Measurements from ENCODE around the gene XDH.

XDH gene

DNA sequence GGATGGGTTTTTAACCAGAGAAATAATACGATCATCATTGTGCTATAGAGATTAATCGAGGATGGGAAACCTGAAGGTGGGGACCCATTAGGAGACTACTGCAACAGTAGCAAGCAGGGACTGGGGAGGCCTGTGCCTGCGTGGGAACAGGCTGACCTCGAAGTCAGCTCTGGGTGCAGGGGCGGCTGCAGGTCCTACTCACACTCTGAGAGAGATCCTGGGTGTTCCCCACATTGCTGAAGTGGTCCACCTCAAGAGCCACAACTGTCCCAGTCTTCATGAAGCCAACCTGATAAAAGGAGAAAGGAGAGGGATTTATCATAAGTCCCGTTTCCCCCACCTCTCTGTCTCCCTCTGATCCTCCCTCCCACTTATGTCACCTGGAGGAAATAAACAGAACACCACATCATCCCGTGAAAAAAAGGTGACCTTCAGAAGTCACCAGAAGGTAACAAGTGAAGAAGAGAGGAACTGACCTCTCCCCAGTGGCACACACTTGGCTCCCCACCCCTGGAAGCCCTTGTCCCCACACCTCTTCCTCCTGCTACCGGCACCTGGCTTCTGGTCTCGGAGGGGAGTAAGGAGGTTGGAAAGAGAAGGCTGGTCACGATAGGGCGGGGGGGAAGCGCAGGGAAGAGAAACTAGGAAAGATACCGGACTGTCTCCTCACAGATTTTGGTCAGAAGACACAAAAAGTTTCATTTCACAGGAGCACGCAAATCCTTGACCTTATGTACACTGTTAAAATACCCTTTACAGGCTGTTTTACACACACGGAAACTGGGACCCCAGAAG, 50.4 kb downstream of the XDH start:
- H3K9ac ChIP-seq, result no peak overlapping the region
- no peaks in the 10 kb centered on the region for H3K9me3 ChIP-seq (replicated peaks in 1 of 11)
- H3K4me3 ChIP-seq, result no peak overlapping the region
- H3K27me3 ChIP-seq, result no peaks in the 10 kb centered on the region
- no peaks in the 10 kb centered on the region for H3K36me3 ChIP-seq
- no peaks in the 10 kb centered on the region for H3K4me1 ChIP-seq
- H3K4me2 ChIP-seq, result no peak overlapping the region
- H3K27ac ChIP-seq, result no peak overlapping the region
- TF ChIP-seq Cebpa-rat (IDR thresholded peaks at IDR 0.05), result no peak
- no peaks in the 10 kb centered on the region for H4K20me1 ChIP-seq

DNA sequence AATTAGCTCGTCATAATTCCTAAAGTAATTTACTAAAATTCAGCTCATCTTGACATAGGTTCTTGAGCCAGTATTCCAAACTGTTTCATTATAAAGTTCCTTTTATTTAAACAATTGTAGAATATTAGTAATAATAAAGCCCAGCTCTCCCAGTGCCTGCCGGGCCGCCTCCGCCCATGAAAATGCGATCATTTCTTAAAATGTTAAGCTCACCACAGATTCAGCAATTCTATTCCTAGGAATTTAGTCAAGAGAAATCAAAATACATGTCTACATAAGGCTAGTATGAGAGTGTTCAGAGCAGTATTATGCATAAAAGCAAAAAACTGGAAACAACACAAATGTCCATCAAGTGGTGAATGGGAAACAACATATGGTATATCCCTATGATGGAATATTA, 52.0 kb downstream of the XDH start:
- no peak for TF ChIP-seq Cebpa-rat (IDR thresholded peaks at IDR 0.05)

DNA sequence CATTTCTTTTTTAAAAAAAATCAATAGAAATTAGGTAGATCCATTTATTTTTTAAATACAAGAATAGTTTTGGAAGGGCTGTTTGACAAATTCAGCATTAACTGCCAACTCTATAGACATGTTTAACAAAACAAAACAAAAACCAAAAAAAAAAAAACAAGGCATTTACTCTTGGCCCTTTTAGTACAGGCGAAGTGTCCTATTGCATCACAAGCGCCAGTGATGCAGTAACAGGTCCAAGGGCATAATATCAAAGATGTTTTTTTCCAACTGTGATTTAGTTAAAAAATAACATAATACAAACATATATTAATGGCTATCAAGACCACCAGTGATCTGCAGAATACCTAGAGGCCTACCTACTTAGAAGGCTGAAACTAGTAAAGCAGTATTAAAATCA, 55.3 kb downstream of the XDH start:
- H3K9ac ChIP-seq, result no peak overlapping the region
- no peak for TF ChIP-seq Cebpa-rat (IDR thresholded peaks at IDR 0.05)
- H3K27me3 ChIP-seq, result no peaks in the 10 kb centered on the region
- H3K36me3 ChIP-seq, result no peaks in the 10 kb centered on the region
- H4K20me1 ChIP-seq, result no peaks in the 10 kb centered on the region
- H3K4me2 ChIP-seq, result no peak overlapping the region
- no peaks in the 10 kb centered on the region for H3K4me1 ChIP-seq
- no peaks in the 10 kb centered on the region for H3K9me3 ChIP-seq (replicated peaks in 1 of 11)
- no peak overlapping the region for H3K27ac ChIP-seq
- H3K4me3 ChIP-seq, result no peak overlapping the region

More for the DNA sequence above, 52.0 kb downstream of the XDH start:
- no peaks in the 10 kb centered on the region for H3K4me1 ChIP-seq
- no peaks in the 10 kb centered on the region for H3K36me3 ChIP-seq
- no peak overlapping the region for H3K27ac ChIP-seq
- H4K20me1 ChIP-seq, result no peaks in the 10 kb centered on the region
- H3K4me3 ChIP-seq, result no peak overlapping the region
- no peak overlapping the region for H3K9ac ChIP-seq
- no peaks in the 10 kb centered on the region for H3K9me3 ChIP-seq (replicated peaks in 1 of 11)
- H3K27me3 ChIP-seq, result no peaks in the 10 kb centered on the region
- no peak overlapping the region for H3K4me2 ChIP-seq

DNA sequence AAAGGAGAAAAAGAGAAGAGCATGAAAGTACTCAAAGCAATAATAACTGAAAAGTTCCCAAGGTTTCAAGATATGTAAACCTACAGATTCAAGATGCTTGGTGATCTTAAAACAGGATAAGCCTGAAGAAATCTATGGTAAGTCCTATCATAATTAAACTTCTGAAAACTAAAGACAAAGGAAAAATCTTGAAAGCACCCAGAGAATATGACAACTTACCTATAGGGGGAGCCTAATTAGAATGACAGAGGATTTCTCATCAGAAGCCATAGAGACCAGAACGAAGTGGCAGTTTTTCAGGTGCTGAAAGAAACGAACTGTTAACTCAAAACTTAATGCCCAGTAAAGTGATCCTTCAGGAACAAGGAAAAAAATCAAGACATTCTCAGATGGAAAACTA, 59.7 kb downstream of the XDH start:
- no peak overlapping the region for H3K27ac ChIP-seq
- H3K36me3 ChIP-seq, result no peaks in the 10 kb centered on the region
- TF ChIP-seq Cebpa-rat (IDR thresholded peaks at IDR 0.05), result no peak
- no peaks in the 10 kb centered on the region for H3K4me1 ChIP-seq
- no peak overlapping the region for H3K9ac ChIP-seq
- H3K4me2 ChIP-seq, result no peak overlapping the region
- no peaks in the 10 kb centered on the region for H4K20me1 ChIP-seq
- no peaks in the 10 kb centered on the region for H3K9me3 ChIP-seq (replicated peaks in 1 of 11)
- H3K4me3 ChIP-seq, result no peak overlapping the region
- H3K27me3 ChIP-seq, result no peaks in the 10 kb centered on the region

DNA sequence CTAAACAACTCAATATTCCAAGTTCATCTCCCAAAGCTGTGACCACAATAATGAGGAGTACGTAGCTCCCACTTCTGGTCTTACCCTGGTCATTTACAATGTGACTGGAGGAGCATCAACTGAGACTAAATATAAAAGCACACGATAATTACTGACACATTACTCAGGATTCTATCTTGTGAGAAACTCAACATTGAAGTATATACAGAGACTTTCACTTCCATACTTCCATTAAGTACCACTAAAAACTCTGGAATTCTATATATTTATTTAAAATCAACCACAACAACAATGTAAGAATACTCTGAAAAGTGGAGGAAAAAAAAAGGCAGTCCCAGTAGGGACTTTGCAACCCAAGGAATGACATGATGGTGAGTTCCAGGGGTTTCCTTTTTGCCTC, 61.4 kb downstream of the XDH start:
- no peak overlapping the region for H3K4me3 ChIP-seq
- no peak overlapping the region for H3K4me2 ChIP-seq
- H3K4me1 ChIP-seq, result no peaks in the 10 kb centered on the region
- no peaks in the 10 kb centered on the region for H4K20me1 ChIP-seq
- H3K27ac ChIP-seq, result no peak overlapping the region
- no peaks in the 10 kb centered on the region for H3K36me3 ChIP-seq
- H3K9ac ChIP-seq, result no peak overlapping the region
- no peak for TF ChIP-seq Cebpa-rat (IDR thresholded peaks at IDR 0.05)
- no peaks in the 10 kb centered on the region for H3K9me3 ChIP-seq (replicated peaks in 1 of 11)
- H3K27me3 ChIP-seq, result no peaks in the 10 kb centered on the region

DNA sequence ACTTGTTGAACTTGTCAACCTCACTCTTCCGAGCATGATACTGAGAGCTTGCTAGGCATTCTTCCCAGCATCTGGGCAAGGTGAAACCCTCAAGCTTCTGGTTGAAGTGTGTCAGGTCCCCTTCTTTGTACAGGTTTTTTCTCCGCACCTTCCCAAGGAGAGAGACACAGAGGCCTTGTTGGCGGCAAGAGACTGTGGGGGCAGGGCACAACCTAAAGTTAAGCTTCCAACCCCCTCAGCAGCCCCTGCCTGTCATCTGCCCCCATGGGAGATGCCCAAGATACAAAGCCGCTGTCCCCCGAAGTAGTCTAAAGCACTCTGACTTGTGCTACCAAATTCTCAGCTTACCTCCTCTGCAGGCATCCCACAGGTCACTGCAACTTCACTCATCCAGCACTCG, 64.9 kb downstream of the XDH start:
- Histone ChIP-seq H4K20me1 (no peaks in the 10 kb centered on the region), H3K4me3 (no peak overlapping the region), H3K4me1 (no peaks in the 10 kb centered on the region), H3K27ac (no peak overlapping the region), H3K36me3 (no peaks in the 10 kb centered on the region), H3K4me2 (no peak overlapping the region), H3K9ac (no peak overlapping the region), H3K9me3 (replicated peaks in 1 of 11) (no peaks in the 10 kb centered on the region), H3K27me3 (no peaks in the 10 kb centered on the region)
- TF ChIP-seq Cebpa-rat (IDR thresholded peaks at IDR 0.05), result no peak

DNA sequence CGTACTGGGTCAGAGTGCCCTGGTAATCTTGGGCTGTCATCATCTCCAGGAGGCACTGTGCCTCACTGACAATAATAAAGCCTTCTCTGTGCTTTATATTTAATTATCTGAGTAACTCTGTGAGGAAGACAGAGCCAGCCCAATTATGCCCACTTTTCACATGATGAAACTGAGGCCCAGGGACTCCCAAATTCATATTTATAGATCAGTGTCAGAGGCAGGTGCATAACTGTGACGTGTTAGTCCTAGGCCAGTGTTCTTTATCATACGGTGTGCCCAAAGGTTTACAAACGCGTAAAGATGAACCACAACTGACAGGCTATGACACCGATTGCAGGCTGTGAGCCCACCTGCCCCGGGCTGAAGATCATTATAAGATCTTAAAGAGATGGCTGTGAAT, 65.4 kb downstream of the XDH start:
- TF ChIP-seq Cebpa-rat (IDR thresholded peaks at IDR 0.05), result no peak
- Histone ChIP-seq H3K9me3 (replicated peaks in 1 of 11) (no peaks in the 10 kb centered on the region), H3K27me3 (no peaks in the 10 kb centered on the region), H3K9ac (no peak overlapping the region), H3K4me3 (no peak overlapping the region), H3K4me2 (no peak overlapping the region), H3K27ac (no peak overlapping the region), H3K36me3 (no peaks in the 10 kb centered on the region), H4K20me1 (no peaks in the 10 kb centered on the region), H3K4me1 (no peaks in the 10 kb centered on the region)

DNA sequence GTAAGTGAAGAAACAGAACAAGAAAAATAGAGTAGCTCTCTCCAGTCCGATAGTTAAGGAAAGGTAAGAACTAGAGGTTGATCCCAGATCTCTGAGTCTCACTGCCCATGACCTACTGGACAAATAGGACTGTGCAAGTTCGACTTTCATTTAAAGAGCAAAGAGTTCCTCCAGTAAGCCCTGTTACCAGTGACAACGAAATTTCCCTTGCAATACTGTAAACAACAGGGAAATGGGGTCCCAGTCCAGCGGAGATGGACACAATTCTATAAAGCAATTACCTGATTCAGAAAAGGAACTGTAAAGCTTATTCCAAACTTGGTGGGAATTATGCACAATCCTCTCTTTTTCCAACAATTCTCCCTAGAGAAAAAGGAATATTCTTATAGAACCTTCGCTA, 65.9 kb downstream of the XDH start:
- no peak overlapping the region for H3K27ac ChIP-seq
- H3K27me3 ChIP-seq, result no peaks in the 10 kb centered on the region
- H3K4me3 ChIP-seq, result no peak overlapping the region
- H3K9me3 ChIP-seq (replicated peaks in 1 of 11), result no peaks in the 10 kb centered on the region
- H3K4me1 ChIP-seq, result no peaks in the 10 kb centered on the region
- H3K4me2 ChIP-seq, result no peak overlapping the region
- no peak overlapping the region for H3K9ac ChIP-seq
- H4K20me1 ChIP-seq, result no peaks in the 10 kb centered on the region
- no peaks in the 10 kb centered on the region for H3K36me3 ChIP-seq
- no peak for TF ChIP-seq Cebpa-rat (IDR thresholded peaks at IDR 0.05)

DNA sequence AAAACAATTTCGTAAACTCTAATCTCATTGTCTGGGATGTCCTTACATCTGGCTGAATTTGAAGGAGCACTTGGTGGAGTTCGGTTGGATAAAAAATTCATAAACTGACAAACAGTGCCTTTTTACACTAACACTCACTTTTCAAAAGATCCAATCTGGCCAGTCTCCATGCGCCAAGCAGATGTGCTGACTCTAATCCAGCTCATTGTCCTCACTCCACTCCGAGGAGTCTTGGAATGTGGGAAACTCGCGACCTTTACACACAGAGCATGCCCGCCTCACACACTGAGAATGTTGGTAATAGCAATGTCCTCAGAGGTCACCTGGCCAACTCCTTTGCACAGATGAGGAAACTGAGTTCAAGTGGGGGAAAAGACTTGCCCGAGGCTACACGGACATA, 66.8 kb downstream of the XDH start:
- Histone ChIP-seq H3K36me3 (no peaks in the 10 kb centered on the region), H3K27me3 (no peaks in the 10 kb centered on the region), H4K20me1 (no peaks in the 10 kb centered on the region), H3K9me3 (replicated peaks in 1 of 11) (no peaks in the 10 kb centered on the region), H3K27ac (no peak overlapping the region), H3K9ac (no peak overlapping the region), H3K4me1 (no peaks in the 10 kb centered on the region), H3K4me2 (no peak overlapping the region), H3K4me3 (no peak overlapping the region)
- no peak for TF ChIP-seq Cebpa-rat (IDR thresholded peaks at IDR 0.05)

DNA sequence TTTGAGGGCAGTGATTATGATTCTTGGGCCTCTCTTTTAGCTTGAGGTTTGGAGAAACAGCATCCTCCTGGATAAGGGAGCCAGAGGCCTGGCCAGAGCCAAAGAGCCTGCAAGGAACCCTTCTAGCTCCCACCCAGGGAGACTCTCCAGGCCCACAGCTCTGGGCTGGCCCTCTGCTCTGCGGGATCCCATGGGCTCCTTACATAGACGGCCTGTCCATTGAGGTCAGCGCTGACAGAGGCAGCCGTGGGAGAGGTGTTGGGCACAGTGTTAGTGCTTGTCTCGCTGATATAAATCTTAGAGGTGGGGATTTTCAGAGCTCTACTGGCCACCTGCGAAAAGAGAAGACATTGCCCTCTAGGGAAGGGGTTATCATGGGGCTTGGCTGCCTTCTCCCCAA, 67.2 kb downstream of the XDH start:
- H3K4me2 ChIP-seq, result no peak overlapping the region
- H3K4me3 ChIP-seq, result no peak overlapping the region
- H3K27me3 ChIP-seq, result no peaks in the 10 kb centered on the region
- H3K36me3 ChIP-seq, result no peaks in the 10 kb centered on the region
- H3K27ac ChIP-seq, result no peak overlapping the region
- TF ChIP-seq Cebpa-rat (IDR thresholded peaks at IDR 0.05), result no peak
- no peaks in the 10 kb centered on the region for H4K20me1 ChIP-seq
- no peaks in the 10 kb centered on the region for H3K9me3 ChIP-seq (replicated peaks in 1 of 11)
- no peak overlapping the region for H3K9ac ChIP-seq
- H3K4me1 ChIP-seq, result no peaks in the 10 kb centered on the region

Data from BLaER1 treated with 17β-estradiol and CSF1 and Interleukin-3, amounts not matched to agents 10 nM and 100 nM (cell line).